ENCODE results near the gene TMEM151B. TPM values are rescaled to one million over a fixed set of nuclear protein-coding genes. Genes with fewer than 3 reads are reported as not detected.

The TMEM151B gene
- total RNA-seq, 2 donors from 2014 or later: 0.09 to 1.1 TPM

DNA sequence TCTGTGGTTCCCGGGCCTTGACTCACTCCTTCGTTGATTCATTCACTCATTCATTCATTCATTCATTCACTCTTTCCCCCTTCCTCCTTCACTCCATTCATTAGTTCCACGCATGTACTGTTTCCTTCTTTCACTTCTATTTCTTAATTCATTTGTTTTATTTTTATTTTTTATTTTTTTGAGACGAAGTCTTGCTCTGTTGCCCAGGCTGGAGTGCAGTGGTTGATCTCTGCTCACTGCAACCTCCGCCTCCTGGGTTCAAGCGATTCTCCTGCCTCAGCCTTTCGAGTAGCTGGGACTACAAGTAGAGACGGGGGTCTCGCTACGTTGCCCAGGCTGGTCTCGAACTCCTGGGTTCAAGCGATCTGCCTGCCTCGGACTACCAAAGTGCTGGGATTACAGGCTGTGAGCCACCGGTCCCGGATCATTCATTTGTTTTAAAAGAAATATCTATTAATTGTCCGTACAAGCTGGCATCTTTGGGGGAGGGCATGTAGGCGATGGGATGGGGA, 4.5 kb upstream of the TMEM151B start:
- 67% methylated on average over 17 of the region's 17 CpGs for WGBS

DNA sequence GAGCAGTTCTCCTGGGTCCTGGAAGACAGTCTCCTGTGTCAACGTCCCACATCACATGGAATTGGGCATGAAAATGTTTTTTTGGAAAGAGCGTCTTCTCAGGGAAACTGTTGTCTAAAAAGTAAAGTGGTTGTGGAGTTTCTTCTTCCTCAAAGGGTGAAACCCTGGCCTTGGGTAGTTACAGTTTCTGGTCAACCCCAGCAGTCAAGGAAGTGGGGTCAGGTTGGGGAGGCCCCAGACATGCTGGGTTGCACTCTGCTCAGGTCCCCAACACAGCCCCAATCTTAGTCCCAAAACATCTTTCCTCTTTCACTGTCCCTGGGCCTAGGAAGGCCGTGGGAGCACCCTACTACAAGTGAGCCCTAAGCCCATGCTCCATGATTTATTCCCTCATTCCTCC, 3.9 kb upstream of the TMEM151B start:
- intact Hi-C loops (cut with DNase I): loop anchor here (5.0 kb wide), 1 partner anchor 41 kb away; no protein-coding TSS in a partner anchor
- WGBS: 84% methylated on average over 3 of the region's 3 CpGs
- H3K27me3 ChIP-seq (replicated peaks; ENCODE audit: insufficient read depth): no peaks in the 10 kb centered on the region
- DNase-seq (ENCODE audit: low spot score): no peak
- peaks cover 12% of the 10 kb centered on the region for H3K4me1 ChIP-seq (replicated peaks)
- TF ChIP-seq, protein P1, sequence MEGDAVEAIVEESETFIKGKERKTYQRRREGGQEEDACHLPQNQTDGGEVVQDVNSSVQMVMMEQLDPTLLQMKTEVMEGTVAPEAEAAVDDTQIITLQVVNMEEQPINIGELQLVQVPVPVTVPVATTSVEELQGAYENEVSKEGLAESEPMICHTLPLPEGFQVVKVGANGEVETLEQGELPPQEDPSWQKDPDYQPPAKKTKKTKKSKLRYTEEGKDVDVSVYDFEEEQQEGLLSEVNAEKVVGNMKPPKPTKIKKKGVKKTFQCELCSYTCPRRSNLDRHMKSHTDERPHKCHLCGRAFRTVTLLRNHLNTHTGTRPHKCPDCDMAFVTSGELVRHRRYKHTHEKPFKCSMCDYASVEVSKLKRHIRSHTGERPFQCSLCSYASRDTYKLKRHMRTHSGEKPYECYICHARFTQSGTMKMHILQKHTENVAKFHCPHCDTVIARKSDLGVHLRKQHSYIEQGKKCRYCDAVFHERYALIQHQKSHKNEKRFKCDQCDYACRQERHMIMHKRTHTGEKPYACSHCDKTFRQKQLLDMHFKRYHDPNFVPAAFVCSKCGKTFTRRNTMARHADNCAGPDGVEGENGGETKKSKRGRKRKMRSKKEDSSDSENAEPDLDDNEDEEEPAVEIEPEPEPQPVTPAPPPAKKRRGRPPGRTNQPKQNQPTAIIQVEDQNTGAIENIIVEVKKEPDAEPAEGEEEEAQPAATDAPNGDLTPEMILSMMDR (IDR thresholded peaks at IDR 0.05): no peak
- no peak for TF ChIP-seq POLR2A (IDR thresholded peaks at IDR 0.05)
- TF ChIP-seq POLR2AphosphoS5 (IDR thresholded peaks at IDR 0.05): no peak
- no peak overlapping the region for H3K27ac ChIP-seq
- no peak overlapping the region for H3K4me3 ChIP-seq
- H3K36me3 ChIP-seq: no peaks in the 10 kb centered on the region
- no peaks in the 10 kb centered on the region for H3K9me3 ChIP-seq

More for the DNA sequence above, 4.5 kb upstream of the TMEM151B start:
- DNase-seq (ENCODE audit: low spot score): no peak
- Histone ChIP-seq H3K27me3 (replicated peaks; ENCODE audit: insufficient read depth) (no peaks in the 10 kb centered on the region), H3K36me3 (no peaks in the 10 kb centered on the region), H3K4me3 (peak overlapping the region; percentile 51 to 73), H3K4me1 (replicated peaks) (peaks cover 12% of the 10 kb centered on the region), H3K27ac (peak overlapping the region; percentile 67 to 72), H3K9me3 (no peaks in the 10 kb centered on the region)
- intact Hi-C loops (cut with DNase I): loop anchor here (5.0 kb wide), 1 partner anchor 42 kb away; no protein-coding TSS in a partner anchor
- TF ChIP-seq POLR2AphosphoS5 (IDR thresholded peaks at IDR 0.05) (no peak), POLR2A (IDR thresholded peaks at IDR 0.05) (no peak)
- TF ChIP-seq, protein P1 (IDR thresholded peaks at IDR 0.05): no peak

DNA sequence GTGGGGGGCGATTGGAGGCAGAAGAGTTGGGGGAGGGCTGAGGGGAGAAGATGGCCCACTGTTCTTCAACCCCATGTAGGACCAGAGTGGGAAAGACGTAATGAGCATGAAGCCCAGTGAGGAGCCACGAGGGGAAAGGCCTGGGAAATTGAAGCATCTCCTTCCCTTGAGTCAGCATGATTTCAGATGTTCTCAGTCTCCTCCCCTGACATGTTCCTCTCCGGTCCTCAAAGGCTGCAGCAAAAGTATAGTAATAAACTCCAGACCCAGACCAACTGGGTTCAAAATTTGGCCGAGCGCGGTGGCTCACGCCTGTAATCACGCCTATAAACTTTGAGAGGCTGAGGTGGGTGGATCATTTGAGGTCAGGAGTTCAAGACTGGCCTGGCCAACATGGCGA, 3.0 kb upstream of the TMEM151B start:
- no peak for DNase-seq (ENCODE audit: low spot score)
- Histone ChIP-seq H3K36me3 (no peaks in the 10 kb centered on the region), H3K27ac (no peak overlapping the region), H3K27me3 (replicated peaks; ENCODE audit: insufficient read depth) (no peaks in the 10 kb centered on the region), H3K9me3 (no peaks in the 10 kb centered on the region), H3K4me1 (replicated peaks) (peaks cover 12% of the 10 kb centered on the region), H3K4me3 (no peak overlapping the region)
- TF ChIP-seq POLR2A (IDR thresholded peaks at IDR 0.05) (no peak), POLR2AphosphoS5 (IDR thresholded peaks at IDR 0.05) (no peak)
- TF ChIP-seq, protein P1 (IDR thresholded peaks at IDR 0.05): no peak
- intact Hi-C loops (cut with DNase I): loop anchor here (5.0 kb wide), 1 partner anchor 40 kb away; no protein-coding TSS in a partner anchor
- WGBS: 52% methylated on average over 10 of the region's 10 CpGs

DNA sequence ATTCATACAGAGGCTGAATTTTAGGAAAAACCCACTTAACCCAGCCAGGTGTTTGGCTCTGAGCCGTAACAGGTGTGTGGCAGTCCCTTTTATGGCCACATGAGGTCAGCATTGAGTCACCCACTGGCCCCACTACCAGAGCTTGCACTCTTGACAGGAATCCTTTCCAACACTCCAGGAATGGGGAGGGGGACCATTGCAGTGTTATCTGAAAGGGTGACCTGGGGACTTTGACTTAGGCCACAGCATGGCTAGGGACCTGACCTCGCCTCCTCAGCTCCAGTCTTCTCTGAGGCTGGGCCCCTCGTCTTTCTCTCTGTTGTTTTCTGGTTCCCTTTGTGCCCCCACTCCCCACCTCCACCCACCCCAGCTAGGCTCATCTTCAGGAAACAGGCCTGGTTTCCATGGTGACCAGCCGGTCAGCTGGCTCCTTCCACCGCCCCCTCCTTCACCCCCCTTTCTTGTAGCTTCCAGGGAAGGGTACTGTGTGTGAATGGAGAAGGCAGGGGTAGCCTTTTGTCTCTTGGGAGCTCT, 2.1 kb upstream of the TMEM151B start:
- peak; percentile 43 for DNase-seq (ENCODE audit: low spot score)
- Histone ChIP-seq H3K27me3 (replicated peaks; ENCODE audit: insufficient read depth) (no peaks in the 10 kb centered on the region), H3K36me3 (no peaks in the 10 kb centered on the region), H3K4me3 (no peak overlapping the region), H3K27ac (no peak overlapping the region), H3K4me1 (replicated peaks) (peaks cover 12% of the 10 kb centered on the region), H3K9me3 (no peaks in the 10 kb centered on the region)
- TF ChIP-seq, protein P1 (IDR thresholded peaks at IDR 0.05): peak; percentile 83 to 88 (median 86)
- peak; percentile 35 for TF ChIP-seq POLR2AphosphoS5 (IDR thresholded peaks at IDR 0.05)
- TF ChIP-seq POLR2A (IDR thresholded peaks at IDR 0.05): no peak
- intact Hi-C loops (cut with DNase I): loop anchor here (2.0 to 5.0 kb wide), 2 partner anchors 39 to 71 kb away; no protein-coding TSS in a partner anchor
- WGBS: 19% methylated on average over 5 of the region's 5 CpGs
